Testis (tissue), 2 donors: ENCODE measurements around the gene AFG1L.

ENCODE experiments used
- CTCF ChIP-seq, 3 experiments: fragments of 450-650 bp in 2 of 3; fragments of 200-600 bp in 1 of 3; sonication (generic) in 1 of 3; IDR thresholded peaks; one replicate each; pipeline ENCODE4 v1.5.1; 2016 to 2019; ENCODE audit warnings: antibody characterized with exemption in 3 of 3, mild to moderate bottlenecking in 2 of 3, moderate library complexity in 1 of 3
- POLR2A ChIP-seq: fragments of 450-650 bp; IDR thresholded peaks from one replicate; pipeline ENCODE4 v1.6.1; 2017; ENCODE audit warnings: antibody characterized with exemption, mild to moderate bottlenecking, moderate library complexity

- TF ChIP-seq CTCF (IDR thresholded peaks at IDR 0.05) (no peak), POLR2A (no peak)
Observed at GRCh38 chr6:108451816-108452215, 157.0 kb downstream of the AFG1L start.
